NCI-H460 (cell line): Measurements from ENCODE around the gene RFC5. TPM values are rescaled to one million over a fixed set of nuclear protein-coding genes. Genes with fewer than 3 reads are reported as not detected.
"Not testable (repeated sequence)": the region's sequence is repeated elsewhere in the genome, so short reads cannot be mapped to it uniquely, and the experiment has no call there.

Experiments
- DNase-seq: peaks from one replicate; pipeline ENCODE4 v3.0.0-alpha.2; 2016; ENCODE audit warnings: low read depth; ENCODE audit errors: extremely low read depth
- small RNA-seq, 2 experiments: library from RNA; depleted of rRNA; stranded (forward); fragments of <200 nt; gene quantifications; one replicate each; pipeline ENCODE3, GENCODE V24; 2014
- total RNA-seq: library from RNA; depleted of rRNA; stranded (reverse); fragments of >200 nt; shearing (Covaris generic); gene quantifications from 2 replicates; pipeline ENCODE4 v1.2.3, GENCODE V29; 2014; rRNA removed

Gene RFC5
- total RNA-seq, 1 experiment from 2014 or later = 39.8 TPM

- no peak for DNase-seq
Observed at GRCh38 chr12:118068445-118068844, 51.9 kb downstream of the RFC5 start.

GRCh38 chr12:118070650-118071049 lies 54.1 kb downstream of the RFC5 start:
- DNase-seq = no peak

GRCh38 chr12:118073768-118074167 lies 57.3 kb downstream of the RFC5 start:
- DNase-seq = no peak

DNA sequence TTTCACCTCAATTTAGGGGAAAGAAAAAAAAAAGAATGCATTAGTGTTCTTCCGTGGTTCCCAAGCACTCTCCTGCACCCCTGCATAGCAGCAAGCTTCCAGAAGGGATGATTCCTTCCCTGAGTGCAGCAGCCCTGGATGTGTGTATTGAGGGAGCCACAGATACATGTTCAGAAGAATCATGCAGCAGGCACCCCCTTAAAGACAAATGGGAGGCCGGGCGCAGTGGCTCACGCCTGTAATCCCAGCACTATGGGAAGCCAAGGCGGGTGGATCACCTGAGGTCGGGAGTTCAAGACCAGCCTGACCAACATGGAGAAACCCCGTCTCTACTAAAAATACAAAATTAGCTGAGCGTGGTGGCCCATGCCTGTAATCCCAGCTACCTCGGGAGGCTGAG lies 65.0 kb downstream of the RFC5 start:
- DNase-seq = not testable (repeated sequence)

Small RNA genes lying within 50 kb of the gene (small RNA-seq; reads per million reads assigned to genes)
- gene AC131159.1 = 0 reads per million in 2 experiments

Other genes with a start within 250 kb of the RFC5 start
- gene KSR2, start 47.7 kb upstream of the RFC5 start, total RNA-seq = not detected in 2 replicates
- 105 and 111 TPM in 2 replicates for gene WSB2, start 44.5 kb downstream of the RFC5 start, total RNA-seq
- gene VSIG10, start 87.3 kb downstream of the RFC5 start, total RNA-seq = 14.1 and 20.4 TPM in 2 replicates
- 86.0 and 89.5 TPM in 2 replicates for gene PEBP1, start 119.4 kb downstream of the RFC5 start, total RNA-seq